ENCODE data around the gene SHISA9.

DNA sequence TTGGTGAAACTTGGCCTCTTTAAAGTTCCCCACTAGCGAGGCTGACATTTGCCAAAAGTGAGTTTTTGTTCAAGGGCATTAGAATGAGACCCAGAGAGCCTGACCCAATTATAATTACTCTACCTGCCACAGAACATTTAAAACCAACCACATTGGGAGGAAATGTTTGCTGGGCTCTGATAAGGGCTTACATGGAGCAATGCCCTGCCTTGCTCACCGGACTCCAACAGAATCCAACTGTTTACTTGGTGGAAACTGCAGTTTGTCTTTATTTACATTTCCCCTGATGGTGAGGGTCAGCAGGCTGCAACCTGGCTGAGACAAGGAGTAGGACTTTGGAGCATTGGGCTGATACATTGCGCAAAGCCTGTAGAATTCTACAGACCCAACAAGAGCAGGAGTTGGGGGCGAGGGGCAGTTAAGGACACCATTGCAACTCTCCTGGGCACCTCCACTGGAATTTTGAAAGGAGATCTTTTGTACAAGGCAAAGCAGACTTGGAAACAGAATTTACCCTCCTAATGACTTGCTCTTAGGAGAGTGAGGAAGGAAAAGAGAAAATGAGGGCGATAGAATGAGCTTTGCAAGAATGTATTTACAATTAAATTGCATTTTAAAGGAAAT is 368.6 kb downstream of the SHISA9 start:
- TF ChIP-seq, protein P1, sequence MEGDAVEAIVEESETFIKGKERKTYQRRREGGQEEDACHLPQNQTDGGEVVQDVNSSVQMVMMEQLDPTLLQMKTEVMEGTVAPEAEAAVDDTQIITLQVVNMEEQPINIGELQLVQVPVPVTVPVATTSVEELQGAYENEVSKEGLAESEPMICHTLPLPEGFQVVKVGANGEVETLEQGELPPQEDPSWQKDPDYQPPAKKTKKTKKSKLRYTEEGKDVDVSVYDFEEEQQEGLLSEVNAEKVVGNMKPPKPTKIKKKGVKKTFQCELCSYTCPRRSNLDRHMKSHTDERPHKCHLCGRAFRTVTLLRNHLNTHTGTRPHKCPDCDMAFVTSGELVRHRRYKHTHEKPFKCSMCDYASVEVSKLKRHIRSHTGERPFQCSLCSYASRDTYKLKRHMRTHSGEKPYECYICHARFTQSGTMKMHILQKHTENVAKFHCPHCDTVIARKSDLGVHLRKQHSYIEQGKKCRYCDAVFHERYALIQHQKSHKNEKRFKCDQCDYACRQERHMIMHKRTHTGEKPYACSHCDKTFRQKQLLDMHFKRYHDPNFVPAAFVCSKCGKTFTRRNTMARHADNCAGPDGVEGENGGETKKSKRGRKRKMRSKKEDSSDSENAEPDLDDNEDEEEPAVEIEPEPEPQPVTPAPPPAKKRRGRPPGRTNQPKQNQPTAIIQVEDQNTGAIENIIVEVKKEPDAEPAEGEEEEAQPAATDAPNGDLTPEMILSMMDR (IDR thresholded peaks at IDR 0.05) = no peak
- TF ChIP-seq POLR2A (IDR thresholded peaks at IDR 0.05) = no peak
